ENCODE results near the gene FOXN4.

Gene FOXN4

GRCh38 chr12:109305547-109305946, 3.5 kb downstream of the FOXN4 start:
- Histone ChIP-seq H3K27ac (no peak overlapping the region), H3K4me3 (no peak overlapping the region)
- no peak for DNase-seq (ENCODE audit: low spot score)
- no peak for TF ChIP-seq CTCF (IDR thresholded peaks at IDR 0.05)

- DNase-seq (ENCODE audit: low spot score) = no peak
- Histone ChIP-seq H3K27ac (no peak overlapping the region), H3K4me3 (no peak overlapping the region)
- no peak for TF ChIP-seq CTCF (IDR thresholded peaks at IDR 0.05)
Observed at GRCh38 chr12:109304485-109304884, 4.6 kb downstream of the FOXN4 start.

- DNase-seq (ENCODE audit: low spot score) = no peak
- H3K27ac ChIP-seq = no peak overlapping the region
- no peak overlapping the region for H3K4me3 ChIP-seq
- no peak for TF ChIP-seq CTCF (IDR thresholded peaks at IDR 0.05)
Observed at GRCh38 chr12:109302770-109303169, 6.3 kb downstream of the FOXN4 start.

DNA sequence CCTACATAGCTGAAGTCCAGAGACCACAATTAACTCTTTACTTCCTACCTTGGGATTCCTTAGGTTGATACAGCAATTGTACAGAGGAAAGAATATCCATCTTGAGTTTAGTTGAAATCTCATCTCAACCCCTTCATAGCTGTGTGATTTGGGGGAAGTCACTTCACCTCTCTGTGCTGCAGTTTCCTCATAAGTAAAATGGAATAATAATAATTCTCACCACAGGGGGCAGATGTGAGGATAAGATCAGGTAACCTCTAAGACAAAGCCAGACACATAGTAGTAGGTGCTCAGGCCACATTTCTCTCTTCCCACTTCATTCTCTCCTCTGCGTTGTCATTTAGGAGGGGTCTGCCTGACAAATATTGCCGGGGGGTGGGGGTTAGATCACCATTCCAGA, 6.7 kb downstream of the FOXN4 start:
- no peak overlapping the region for H3K27ac ChIP-seq
- no peak for DNase-seq (ENCODE audit: low spot score)
- H3K4me3 ChIP-seq = no peak overlapping the region
- no peak for TF ChIP-seq CTCF (IDR thresholded peaks at IDR 0.05)

- no peak for DNase-seq (ENCODE audit: low spot score)
- Histone ChIP-seq H3K4me3 (no peak overlapping the region), H3K27ac (no peak overlapping the region)
- TF ChIP-seq CTCF (IDR thresholded peaks at IDR 0.05) = no peak
Observed at GRCh38 chr12:109301643-109302168, 7.4 kb downstream of the FOXN4 start.

DNA sequence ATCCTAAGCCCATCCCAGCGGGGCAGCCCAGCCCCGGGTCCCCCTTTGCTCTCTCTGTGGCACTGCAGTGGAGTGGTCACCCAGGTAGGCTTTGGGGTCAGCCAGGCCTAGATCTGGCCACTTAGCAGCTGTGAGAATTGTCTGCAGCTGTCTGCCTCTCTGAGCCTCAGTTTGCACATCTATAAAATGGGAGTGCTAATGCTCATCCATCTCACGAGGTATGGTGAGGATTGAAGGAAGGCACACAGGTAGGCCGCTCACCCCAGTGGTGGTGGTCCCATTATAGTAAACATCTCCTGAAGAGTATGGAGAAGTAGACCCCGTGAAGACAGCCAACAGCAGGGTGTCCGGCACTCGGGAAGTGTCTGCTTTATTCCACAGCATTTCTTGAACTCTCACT, 9.2 kb downstream of the FOXN4 start:
- no peak overlapping the region for H3K4me3 ChIP-seq
- no peak for DNase-seq (ENCODE audit: low spot score)
- H3K27ac ChIP-seq = no peak overlapping the region
- no peak for TF ChIP-seq CTCF (IDR thresholded peaks at IDR 0.05)

DNA sequence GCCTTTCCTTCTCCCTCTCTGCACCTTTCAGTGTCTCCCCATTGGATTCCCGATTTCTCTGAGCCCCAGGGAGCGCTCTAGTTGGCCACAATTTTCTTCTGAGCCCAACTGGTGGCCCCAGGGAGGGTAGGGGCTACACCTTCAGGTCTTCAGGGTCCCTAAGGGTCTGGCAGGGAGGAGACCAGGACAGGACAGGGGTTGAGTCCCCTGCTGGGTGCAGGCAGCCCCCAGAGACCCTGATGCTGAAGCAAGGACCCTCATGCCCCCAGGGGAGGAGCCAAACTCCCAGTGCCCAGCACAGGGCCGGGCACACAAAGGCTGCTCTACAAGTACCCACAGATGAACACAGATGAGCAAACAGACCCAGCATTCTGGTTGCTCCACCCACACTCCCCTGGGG, 12.7 kb downstream of the FOXN4 start:
- no peak for TF ChIP-seq CTCF (IDR thresholded peaks at IDR 0.05)
- DNase-seq (ENCODE audit: low spot score) = no peak
- H3K27ac ChIP-seq = no peak overlapping the region
- no peak overlapping the region for H3K4me3 ChIP-seq
